ENCODE data around the gene MTHFSD. TPM values are rescaled to one million over a fixed set of nuclear protein-coding genes. Genes with fewer than 3 reads are reported as not detected.

The MTHFSD gene
- total RNA-seq, 2 donors from 2014 or later: 15.4 to 23.7 TPM

- TF ChIP-seq, protein P1, sequence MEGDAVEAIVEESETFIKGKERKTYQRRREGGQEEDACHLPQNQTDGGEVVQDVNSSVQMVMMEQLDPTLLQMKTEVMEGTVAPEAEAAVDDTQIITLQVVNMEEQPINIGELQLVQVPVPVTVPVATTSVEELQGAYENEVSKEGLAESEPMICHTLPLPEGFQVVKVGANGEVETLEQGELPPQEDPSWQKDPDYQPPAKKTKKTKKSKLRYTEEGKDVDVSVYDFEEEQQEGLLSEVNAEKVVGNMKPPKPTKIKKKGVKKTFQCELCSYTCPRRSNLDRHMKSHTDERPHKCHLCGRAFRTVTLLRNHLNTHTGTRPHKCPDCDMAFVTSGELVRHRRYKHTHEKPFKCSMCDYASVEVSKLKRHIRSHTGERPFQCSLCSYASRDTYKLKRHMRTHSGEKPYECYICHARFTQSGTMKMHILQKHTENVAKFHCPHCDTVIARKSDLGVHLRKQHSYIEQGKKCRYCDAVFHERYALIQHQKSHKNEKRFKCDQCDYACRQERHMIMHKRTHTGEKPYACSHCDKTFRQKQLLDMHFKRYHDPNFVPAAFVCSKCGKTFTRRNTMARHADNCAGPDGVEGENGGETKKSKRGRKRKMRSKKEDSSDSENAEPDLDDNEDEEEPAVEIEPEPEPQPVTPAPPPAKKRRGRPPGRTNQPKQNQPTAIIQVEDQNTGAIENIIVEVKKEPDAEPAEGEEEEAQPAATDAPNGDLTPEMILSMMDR (IDR thresholded peaks at IDR 0.05): no peak
- intact Hi-C loops (cut with DNase I): no loop called here
- Histone ChIP-seq H3K27me3 (peaks cover 83% of the 10 kb centered on the region), H3K4me1 (no peaks in the 10 kb centered on the region), H3K4me3 (peak overlapping the region; percentile 13), H3K9ac (ENCODE audit: low read depth in 2 of 2, low read length in 2 of 2) (peak overlapping the region; percentile 66 to 72), H3K9me3 (no peaks in the 10 kb centered on the region), H3K36me3 (no peaks in the 10 kb centered on the region), H3K27ac (peak overlapping the region; percentile 91)
- DNase-seq: no peak
These were observed 50.5 kb downstream of the MTHFSD start for GRCh38 chr16:86504315-86505184.

DNA sequence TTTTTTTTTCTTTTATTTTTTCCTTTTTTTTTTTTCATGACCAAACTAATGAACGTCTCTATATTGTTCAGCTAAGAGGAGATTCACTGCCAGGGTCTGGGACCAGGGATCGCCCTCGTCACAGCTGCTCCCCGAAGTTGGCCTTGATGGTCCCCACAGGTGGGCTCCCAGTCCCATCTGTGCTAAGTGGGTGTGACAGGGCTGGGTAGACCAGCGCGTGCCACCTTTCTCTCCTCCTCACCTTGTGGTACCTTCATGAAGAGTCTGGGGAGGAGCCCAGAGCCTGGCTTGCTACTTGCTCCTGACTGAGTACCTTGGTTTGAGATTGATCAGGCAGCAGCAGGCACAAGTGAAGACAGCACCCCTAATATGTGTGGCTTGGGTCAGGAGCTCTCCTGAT, 51.2 kb downstream of the MTHFSD start:
- intact Hi-C loops (cut with DNase I): no loop called here
- no peaks in the 10 kb centered on the region for H3K36me3 ChIP-seq
- H3K27me3 ChIP-seq: peaks cover 83% of the 10 kb centered on the region
- TF ChIP-seq, protein P1 (IDR thresholded peaks at IDR 0.05): no peak
- no peak overlapping the region for H3K4me3 ChIP-seq
- no peak for DNase-seq
- H3K4me1 ChIP-seq: no peaks in the 10 kb centered on the region
- H3K9ac ChIP-seq (ENCODE audit: low read depth in 2 of 2, low read length in 2 of 2): peak overlapping the region; percentile 19 to 66
- peak overlapping the region; percentile 91 for H3K27ac ChIP-seq
- no peaks in the 10 kb centered on the region for H3K9me3 ChIP-seq

- TF ChIP-seq, protein P1 (IDR thresholded peaks at IDR 0.05): no peak
- H3K9me3 ChIP-seq: no peaks in the 10 kb centered on the region
- intact Hi-C loops (cut with DNase I): no loop called here
- no peak for DNase-seq
- H3K27ac ChIP-seq: peak overlapping the region; percentile 91
- H3K9ac ChIP-seq (ENCODE audit: low read depth in 2 of 2, low read length in 2 of 2): peak overlapping the region in 1 of 2 donors; percentile 41
- H3K36me3 ChIP-seq: no peaks in the 10 kb centered on the region
- H3K4me1 ChIP-seq: no peaks in the 10 kb centered on the region
- peaks cover 83% of the 10 kb centered on the region for H3K27me3 ChIP-seq
- H3K4me3 ChIP-seq: no peak overlapping the region
These were observed 51.9 kb downstream of the MTHFSD start for GRCh38 chr16:86502856-86503748.

- Histone ChIP-seq H3K27ac (peak overlapping the region; percentile 91), H3K4me3 (no peak overlapping the region), H3K27me3 (peaks cover 83% of the 10 kb centered on the region), H3K36me3 (no peaks in the 10 kb centered on the region), H3K4me1 (no peaks in the 10 kb centered on the region), H3K9ac (ENCODE audit: low read depth in 2 of 2, low read length in 2 of 2) (peak overlapping the region; percentile 8 to 43), H3K9me3 (no peaks in the 10 kb centered on the region)
- TF ChIP-seq, protein P1 (IDR thresholded peaks at IDR 0.05): no peak
- DNase-seq: no peak
- intact Hi-C loops (cut with DNase I): no loop called here
These were observed 52.8 kb downstream of the MTHFSD start for GRCh38 chr16:86501989-86502855.

Data from colonic mucosa (tissue), 4 donors.